Measurements from ENCODE around the gene GRAMD1B.

GRAMD1B gene

DNA sequence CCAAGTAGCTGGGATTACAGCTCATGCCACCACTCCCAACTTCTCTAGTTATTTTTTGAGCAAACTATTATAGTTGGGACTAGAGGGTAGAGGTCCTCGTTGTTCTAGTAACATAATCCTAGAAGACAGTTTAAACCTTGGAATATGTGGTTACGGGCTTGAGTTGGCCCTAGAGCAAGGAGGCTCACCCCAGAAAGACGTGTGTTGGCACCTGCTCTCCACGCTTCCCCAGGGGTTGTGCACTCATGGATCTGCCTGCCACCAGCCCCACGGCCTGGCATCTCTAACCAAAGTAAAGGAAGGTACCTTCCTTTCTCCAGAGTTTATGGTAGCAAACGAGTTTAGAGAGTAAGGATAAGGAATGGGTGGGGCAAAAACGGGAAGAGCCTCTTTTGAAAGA, 145.4 kb downstream of the GRAMD1B start:
- DNase-seq = no peak

DNA sequence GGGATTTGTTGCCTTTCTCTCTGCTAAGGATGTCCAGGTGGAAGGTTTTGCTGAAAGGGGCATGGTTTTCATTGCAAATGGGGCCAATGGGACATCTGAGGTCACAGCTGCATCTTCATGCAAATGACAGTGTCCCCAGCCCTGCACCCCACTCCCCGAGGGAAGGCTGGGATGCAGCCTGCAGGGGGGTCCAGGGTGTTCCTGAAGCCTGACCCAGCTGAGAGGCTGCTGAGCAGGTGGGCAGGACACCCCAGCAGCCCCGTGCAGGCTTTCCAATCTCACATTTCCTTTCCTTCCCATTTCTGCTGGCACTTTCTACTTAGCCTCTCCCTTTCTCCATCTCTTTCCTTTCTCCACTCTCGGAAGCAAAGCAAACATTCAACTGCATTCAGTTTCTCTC, 146.0 kb downstream of the GRAMD1B start:
- DNase-seq = no peak

DNA sequence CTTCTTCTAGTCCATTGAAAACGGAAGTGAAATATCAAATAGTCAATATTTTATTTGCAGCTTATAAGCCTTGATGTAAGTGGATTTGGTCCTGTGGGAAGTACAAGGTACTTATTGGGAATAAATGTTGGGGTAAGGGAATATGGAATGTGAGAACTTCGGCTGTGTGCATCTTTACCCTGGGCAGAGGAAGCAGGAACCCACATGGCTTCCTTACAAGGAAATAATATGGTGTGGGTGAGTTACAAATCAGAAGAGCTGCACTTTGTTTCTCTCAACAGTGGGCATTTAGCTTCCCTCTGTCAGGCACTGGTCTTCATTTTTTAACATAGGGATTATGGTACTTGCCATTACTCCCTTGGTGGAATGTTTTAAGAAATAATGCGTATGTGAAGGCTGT, 146.4 kb downstream of the GRAMD1B start:
- DNase-seq = no peak

DNA sequence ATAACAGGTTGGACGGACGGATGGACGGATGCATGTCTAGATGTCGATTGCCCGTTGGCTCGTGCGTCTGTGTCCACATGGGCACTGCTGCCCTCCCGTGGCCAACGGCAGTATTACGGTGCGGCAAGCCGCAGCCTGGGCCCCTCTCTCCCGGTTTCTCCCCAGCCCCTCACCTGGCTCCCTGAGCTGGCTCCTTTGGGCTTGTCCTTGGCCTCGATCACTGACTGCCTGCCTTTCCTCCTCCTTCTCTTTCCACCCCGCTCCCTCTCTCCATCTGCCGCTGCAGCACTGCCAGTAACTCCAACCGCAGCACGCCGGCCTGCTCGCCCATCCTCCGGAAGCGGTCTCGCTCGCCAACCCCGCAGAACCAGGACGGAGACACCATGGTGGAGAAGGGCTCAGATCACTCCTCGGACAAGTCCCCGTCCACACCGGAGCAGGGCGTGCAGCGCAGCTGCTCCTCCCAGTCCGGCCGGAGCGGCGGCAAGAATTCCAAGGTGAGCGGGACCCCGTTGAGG, 147.1 kb downstream of the GRAMD1B start:
- DNase-seq = peak; percentile 54

DNA sequence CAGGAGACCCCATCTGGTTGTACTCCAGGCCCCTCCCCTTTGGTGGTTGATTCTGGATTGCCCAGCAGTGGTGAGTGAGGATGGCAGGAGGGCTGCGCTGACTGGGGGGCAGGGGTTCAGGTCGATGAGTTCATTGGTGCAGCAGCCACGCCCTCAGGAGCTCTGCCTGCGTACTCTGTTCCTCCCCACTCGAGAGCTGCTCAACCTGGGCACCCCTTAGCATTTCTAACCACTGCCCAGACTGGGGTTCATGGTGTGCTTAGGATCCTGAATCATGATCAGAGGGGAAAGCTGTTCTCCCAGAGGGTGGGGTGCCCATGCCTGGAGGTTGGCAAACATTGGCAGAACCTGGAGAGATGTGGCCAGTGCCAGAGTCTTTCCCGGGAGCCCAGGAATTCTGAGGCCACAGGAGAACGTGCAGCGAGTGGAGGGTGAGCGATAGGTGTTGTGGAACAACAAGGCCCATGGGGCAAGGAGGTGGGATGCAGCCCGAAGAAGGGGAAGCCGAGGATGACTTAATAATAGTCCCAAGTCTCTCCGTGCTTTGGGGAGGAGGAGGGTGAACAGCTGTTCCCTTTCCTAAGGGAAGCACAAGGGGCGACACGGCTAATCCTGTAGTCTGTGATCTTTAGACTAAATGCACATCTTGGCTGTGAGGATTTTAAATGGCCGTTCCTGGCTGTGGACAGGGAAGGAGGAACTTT, 148.9 kb downstream of the GRAMD1B start:
- no peak for DNase-seq

DNA sequence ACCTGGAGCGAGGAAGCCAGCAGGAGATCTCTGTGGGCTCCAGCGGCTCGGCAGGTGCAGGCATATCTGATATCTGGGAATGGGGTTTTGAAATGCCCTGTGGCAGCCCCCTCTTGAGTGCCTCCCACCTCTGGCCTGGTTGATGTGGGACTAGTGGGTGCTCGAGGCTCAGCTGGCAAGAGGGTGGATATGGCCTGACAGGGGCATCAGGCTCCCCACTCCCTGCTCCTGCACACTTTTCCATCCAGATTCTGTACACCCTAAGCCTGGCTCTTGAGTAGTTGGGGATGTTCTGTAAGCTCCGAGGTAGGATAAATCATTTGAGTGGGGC, 149.4 kb downstream of the GRAMD1B start:
- DNase-seq = no peak

DNA sequence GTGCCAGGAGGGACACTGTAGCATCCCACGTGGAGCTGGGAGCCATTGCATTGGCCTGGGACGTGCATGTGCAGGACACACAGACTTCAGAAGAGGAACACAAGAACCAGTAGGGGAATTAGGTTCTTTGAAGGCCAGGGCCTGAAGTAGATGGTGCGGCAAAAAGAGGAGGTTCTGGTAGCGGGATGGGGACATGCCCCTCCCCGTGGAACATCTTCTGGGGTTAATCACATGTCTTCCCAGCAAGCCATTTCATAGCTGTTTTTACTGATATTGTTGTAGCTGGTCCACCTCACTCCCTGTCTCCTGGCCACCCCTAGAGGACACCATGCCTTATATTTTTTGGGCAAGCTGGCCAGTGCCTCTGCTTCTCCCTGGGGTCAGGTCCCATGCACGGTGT, 150.1 kb downstream of the GRAMD1B start:
- no peak for DNase-seq

DNA sequence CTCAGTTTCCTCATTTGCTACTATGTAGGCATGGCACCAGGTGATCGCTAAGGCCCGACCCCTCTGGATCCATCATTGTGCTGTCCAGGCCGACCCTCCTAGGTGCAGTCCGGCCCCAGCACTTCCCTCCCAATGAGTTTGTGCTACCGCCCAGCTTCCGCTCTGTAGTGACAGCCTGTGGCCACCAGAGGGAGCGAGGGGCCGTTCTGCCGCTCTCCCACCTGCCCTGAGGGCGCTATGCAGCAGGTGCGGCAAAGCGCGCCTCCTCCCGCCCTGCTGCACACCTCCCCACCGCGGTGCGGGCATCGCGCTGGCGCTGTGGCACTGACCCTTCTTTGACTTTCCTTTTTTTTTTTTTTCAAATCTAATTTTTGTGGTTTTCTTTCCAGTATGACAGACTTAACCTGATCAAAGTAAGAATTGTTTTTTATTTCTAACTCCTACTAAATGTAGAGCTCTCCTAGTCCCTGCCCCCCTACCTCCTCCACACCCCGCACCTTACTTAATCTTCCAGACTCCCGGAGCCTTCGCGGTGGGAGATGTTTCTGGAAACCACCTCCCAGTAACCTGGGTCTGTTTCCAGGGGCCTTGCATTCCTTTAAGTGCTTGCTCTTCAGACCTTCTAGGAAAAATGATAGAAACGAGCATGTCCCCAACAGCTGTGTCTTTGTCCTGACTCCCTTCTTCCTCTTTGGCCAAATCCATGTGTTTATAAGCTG, 150.6 kb downstream of the GRAMD1B start:
- peak; percentile 37 for DNase-seq

DNA sequence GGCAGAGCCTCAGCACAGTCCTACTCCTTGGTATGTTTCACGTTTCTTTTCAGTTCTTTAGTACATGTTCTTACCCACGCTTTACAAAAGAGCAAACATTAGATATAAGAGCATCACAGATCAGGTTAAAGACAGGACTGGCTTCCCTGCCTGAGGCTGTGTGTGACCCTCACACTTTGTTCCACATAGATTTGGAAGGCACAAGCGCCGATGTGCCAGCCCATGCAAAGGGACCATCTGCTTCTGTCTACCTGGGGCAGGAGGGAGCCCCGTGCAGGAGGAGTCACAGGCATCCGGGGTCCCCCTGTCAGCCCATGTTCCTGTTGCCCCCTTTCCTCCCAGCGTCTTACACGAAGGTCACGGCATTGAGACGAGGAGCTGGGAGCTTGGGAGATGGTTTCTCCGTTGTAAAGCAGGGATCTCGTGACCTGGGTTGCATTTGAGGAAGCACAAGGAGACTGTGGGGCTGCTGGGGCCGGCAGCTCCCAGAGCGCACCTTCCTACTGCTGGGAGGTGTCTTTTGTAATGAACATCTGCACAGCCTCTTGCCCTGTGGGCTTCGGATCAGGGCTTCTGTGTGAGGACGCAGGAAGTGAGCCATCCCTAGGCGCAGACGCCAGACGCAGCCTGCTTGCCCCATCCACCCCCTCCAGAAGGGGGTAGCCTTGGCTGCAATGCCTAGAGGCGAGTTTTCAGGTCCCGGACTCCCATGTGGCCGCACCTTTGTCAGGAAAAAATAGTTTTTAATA, 151.8 kb downstream of the GRAMD1B start:
- DNase-seq = no peak

DNA sequence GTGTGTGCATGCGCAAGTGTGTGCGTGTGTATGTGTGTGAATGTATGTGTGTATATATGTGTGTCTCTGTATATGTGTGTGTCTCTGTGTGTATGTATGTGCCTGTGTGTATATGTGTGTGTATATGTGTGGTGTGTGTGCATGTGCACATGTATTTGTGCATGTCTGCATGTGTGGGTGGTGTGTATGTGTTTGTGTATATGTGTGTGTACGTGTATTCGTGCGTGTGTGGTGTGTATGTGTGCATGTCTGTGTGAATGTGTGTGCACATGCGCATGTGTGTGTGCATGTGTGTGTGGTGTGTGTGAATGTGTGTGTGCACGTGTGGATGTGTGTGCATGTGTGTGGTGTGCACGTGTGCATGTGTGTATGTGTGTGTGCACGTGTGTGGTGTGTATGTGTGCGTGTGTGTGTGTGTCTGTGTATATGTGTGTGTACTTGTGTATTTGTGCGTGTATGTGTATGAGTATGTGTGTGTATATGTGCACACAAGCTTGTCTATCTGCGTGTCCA, 153.0 kb downstream of the GRAMD1B start:
- no peak for DNase-seq

DNA sequence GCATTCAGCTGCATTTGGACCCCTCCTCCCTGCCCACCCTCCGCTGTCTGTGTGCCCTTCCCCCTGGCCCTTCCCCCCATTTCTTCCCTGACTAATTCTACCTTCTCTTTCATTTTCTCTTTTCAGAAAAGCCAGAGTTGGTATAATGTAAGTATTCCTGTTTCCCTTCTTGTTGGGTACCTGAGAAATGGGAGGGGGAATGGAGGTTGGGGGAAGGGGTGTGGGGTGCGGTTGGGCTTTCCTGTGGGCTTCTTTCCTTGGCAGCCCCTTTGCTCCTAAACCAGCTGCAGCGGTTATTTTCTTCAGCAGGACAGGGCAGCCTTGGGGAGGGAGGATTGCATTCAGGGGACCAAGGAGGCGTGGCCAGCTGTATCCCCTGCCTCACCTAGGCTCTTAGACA, 154.1 kb downstream of the GRAMD1B start:
- DNase-seq = no peak

DNA sequence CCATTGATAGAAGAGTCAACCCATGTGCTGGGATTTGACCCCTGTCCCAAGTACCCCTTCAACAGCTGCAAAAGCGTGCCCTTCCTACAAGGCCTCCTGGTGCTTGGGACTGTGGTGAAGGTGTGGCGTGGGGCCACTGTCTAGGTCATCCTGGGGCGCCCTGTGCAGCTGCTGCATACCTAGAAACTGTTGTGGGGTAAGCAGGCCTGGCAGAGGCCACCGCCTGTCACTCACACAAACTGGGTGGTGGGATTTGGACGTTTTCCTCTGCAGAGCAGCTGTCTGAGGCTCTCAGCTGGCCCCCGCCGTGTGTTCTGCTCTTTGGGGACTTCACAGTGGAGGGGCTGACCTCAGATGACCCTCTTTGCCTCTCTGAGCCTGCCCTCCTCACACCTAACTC, 154.7 kb downstream of the GRAMD1B start:
- no peak for DNase-seq

DNA sequence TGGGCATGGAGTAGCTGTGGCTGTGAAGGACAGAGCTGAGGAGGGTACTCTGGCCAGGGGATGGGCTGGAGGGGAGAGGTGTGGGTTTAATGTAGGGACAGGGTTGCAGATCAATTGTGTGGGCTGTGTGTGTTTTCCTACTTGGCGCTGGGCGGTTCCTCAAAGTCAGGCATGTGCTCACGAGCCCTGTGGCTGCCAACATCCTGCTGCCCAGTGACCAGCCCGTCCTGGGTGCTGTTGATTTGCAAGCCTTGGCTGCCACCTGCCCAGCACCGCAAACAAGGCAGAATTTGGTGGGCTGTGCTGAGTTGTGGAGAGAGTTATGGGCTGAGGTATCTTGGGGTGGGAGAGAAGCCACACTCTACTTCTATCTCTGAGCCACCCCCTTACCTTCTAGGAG, 155.1 kb downstream of the GRAMD1B start:
- DNase-seq = no peak

DNA sequence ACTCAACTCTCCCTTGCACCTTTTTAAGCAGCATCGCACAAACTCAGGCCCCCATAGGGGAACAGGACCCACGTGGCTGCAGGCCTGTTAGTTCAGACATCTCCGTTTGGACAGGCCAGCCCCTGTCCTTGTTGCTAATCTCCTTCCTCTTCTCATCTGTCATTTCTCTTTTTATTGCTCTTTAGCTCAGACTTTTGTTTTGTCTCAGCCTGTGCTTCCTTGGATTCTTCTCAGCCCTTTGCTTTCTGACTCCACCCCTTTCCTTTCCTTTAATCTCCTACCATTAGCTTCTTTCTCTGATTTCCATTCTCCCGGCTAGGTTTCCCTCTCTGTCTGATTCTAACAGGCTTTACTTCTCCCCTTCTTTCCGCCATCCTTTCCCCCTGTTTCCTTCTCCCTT, 155.6 kb downstream of the GRAMD1B start:
- DNase-seq = no peak

DNA sequence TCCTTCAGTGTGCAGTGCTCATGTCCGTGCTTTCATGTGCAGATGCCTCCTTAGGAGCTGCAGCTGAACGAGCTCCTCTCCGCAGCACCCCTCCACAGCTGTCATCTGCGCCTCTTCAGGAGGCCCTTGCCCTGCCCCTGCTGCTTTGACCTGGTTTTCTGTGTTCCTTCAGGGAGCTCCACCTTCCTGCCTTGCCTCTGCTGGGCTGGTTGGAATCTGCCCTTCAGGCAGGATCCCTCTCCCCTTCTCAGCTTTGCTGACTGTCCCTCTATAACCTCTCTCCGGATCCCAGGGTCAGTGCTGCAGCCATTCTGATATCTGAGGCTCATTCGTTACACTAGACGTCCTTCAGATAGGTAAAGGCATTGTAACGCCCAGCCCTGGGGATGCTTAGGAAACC, 156.5 kb downstream of the GRAMD1B start:
- no peak for DNase-seq

DNA sequence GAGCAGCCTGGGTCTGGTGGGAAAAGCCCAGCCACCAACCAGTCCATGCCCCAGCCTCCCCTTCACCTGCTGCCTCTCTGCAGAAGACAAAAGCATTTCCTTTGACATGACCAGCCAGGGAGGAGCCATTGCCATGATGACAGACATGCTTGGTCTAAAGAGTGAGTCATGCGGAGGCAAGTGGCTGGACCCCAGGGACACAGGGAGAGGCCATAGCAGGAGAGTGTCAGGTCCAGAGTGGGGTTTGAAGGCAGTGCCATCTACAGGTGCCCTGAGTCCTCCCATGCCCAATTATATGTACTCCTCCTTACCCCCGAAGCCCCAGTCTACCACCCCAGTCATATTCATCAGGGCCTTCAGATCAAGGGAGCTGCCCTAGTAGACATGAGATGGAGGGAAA, 157.0 kb downstream of the GRAMD1B start:
- DNase-seq = no peak

DNA sequence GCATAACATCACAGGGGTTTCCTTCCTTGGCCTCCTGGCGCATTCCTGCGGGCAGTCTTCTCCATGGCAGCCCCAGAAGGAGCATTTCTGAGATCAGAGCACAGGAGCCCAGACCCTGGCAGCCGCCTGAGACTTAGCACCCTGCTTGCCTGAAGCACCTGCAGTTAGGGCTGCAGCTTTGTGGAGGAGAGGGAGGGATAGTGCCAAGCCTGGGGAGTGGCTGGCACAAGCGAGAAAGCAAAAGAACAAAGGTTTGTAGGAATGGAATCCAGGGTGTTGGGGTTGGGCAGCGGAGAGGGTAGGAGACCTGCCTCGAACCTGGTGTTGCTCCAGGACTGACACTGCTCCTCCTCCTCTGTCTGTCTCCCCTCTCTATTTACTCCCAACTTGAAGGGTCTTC, 157.5 kb downstream of the GRAMD1B start:
- DNase-seq = no peak

DNA sequence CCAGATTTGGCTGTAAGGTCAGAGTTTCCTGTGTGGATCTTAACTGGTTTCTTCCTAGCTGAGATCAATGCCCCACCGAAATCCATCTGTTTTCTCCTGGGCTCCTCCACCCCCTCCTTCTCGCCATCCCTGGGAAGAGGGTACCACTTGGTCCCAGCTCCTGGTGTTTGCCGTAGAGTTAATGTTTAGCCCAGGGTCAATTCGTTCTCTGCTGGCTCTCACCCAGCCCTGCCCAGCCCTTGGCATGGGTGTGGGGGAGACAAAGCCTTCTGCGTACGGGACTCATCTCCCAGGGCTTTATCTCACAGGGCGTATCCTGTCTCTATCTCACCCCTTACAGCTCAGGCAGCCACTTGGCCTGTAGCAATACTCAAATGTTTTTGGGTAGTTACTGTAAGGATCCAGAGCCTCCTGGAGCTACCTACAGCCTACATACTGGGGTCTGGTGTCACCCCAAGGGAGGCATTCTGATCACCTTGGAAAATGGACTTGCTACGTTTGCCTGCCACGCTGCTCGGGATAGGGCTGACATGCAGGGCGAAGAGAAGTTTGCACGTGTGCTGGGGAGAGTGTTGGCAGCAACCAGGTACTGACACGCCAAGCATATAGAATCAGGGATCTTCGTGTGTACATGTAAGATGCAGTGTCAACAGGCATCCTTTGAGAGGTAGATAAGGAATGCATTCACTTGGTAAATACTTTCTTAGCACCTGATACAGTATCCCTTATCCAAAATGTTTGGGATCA, 158.2 kb downstream of the GRAMD1B start:
- DNase-seq = no peak

DNA sequence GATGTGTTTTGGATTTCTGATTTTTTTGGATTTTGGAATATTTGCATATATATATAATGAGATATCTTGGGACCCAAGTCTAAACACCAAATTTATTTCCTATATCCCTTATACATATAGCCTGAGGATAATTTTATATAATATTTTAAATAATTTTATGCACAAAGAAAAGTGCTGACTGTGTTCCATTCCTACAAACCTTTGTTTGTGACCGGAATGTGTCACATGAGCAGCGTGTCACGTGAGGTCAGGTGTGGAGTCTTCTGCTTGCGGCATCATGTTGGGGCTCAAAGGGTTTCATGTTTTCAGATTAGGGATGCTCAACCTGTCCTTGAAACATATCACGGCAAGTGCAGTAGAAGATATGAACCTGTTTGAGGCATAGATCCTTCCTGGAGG, 158.8 kb downstream of the GRAMD1B start:
- no peak for DNase-seq

DNA sequence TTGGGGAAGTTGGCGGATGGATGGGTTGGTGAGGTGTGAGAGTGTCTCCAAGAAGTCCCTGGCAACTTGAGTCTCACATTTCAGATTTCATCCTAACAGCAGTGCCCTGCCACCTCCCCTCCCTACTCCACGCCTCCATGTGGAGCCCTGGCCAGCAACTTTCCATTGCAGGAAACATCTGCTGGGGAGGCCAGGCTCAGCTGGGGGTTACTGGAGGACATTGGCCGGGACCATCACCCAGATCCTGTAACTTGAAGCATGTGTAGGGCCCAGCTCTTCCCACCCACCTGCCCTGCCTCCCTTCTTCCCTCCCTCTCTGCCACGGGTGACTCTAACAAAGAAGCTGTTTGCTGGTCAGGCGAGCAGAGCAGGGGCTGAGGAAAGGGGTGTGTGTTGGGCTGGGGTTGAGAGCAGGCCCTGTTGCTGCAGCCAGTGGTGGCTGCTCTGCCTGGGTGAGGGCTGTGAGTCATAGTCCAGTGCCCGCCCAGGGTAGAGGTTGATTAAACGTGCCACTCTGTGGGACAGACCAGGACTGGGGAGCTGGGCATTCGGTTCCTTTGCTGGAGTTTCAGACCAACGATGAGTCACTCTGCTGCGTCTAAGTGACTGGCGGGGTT, 160.3 kb downstream of the GRAMD1B start:
- DNase-seq = no peak

DNA sequence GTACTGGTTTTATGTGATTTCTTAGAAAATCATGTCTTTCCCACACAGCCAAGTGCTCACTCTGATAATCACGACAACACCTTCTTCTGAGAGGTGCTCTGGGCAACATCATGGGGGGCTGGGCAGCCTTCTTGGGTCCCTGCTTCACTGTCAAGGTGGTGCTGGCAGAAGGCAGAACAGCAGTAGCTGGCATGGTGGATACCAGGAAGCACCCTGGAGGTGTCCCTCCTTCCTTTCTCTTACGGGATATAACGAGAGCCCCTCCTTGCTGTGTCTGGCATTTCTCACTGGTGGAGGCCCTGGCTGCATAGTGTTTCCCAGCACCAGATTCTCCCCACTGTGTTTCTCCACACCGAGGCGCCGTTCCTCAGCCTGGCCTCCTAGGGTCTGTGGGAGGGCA, 163.5 kb downstream of the GRAMD1B start:
- DNase-seq = no peak

DNA sequence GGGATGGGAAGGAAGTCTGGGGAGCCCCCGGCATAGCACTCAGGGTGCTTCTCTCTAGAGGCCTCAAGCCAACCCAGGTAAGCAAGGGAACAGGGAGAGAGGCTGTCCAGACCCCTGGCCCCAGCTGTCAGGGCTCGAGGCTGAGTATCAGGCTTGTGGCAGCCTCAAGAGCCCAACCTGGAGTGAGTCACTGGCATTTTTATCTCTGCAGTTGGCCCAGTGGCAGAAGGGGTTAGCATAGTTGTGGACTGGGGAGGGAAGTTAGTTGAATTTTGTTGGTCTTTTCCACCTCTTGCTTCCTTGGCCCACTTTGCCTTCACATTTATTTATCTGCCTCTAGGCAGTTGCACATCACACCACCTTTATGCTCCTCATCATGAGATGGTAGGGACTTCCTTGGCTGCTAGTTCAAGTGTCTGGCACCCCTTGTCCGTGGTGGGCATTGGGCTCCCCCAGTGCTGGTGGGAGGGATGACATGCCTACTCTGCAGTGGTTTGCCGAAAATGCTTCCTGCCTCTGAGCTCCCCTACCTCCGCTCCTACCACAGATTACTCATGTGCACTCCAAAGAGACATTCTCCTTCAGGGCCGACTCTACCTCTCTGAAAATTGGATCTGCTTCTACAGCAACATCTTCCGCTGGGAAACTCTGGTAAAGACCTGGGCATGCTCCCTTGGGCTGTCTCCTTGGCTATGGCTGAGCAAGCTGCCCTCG, 164.3 kb downstream of the GRAMD1B start:
- DNase-seq = no peak
